IMR-90 (cell line): Measurements from ENCODE around the gene PTPRN2.

Source experiments
- CEBPB ChIP-seq: IDR thresholded peaks from 2 replicates; pipeline ENCODE4 v1.6.1; 2012; ENCODE audit warnings: low read depth, low read length, improper control_type of control experiment
- CHD1 ChIP-seq: IDR thresholded peaks from 2 replicates; pipeline ENCODE4 v1.6.1; 2012; ENCODE audit warnings: low read depth, low read length, improper control_type of control experiment
- CTCF ChIP-seq: conservative IDR thresholded peaks from 2 replicates; pipeline ENCODE4 v1.5.1; 2012; ENCODE audit warnings: mild to moderate bottlenecking, low read depth, low read length, improper control_type of control experiment
- ELK1 ChIP-seq: fragments of 150-350 bp; IDR thresholded peaks from 2 replicates; pipeline ENCODE4 v1.6.1; 2016; ENCODE audit warnings: low read depth, mild to moderate bottlenecking, low read length, moderate library complexity, borderline replicate concordance
- FOS ChIP-seq: fragments of 150-350 bp; IDR thresholded peaks from 2 replicates; pipeline ENCODE4 v1.6.1; 2016; ENCODE audit warnings: low read depth, low read length
- MAFK ChIP-seq: IDR thresholded peaks from 2 replicates; pipeline ENCODE4 v1.6.1; 2012; ENCODE audit warnings: low read depth, low read length, improper control_type of control experiment
- MAZ ChIP-seq: IDR thresholded peaks from 2 replicates; pipeline ENCODE4 v1.6.1; 2012; ENCODE audit warnings: low read depth, mild to moderate bottlenecking, low read length, improper control_type of control experiment, moderate library complexity, borderline replicate concordance
- MXI1 ChIP-seq: IDR thresholded peaks from 2 replicates; pipeline ENCODE4 v1.6.1; 2012; ENCODE audit warnings: low read depth, mild to moderate bottlenecking, low read length, moderate library complexity, borderline replicate concordance
- POLR2A ChIP-seq: IDR thresholded peaks from 2 replicates; pipeline ENCODE4 v1.6.1; 2012; ENCODE audit warnings: mild to moderate bottlenecking, low read depth, low read length
- RAD21 ChIP-seq: IDR thresholded peaks from 2 replicates; pipeline ENCODE4 v1.6.1; 2012; ENCODE audit warnings: low read length, improper control_type of control experiment
- RCOR1 ChIP-seq: IDR thresholded peaks from 2 replicates; pipeline ENCODE4 v1.6.1; 2012; ENCODE audit warnings: mild to moderate bottlenecking, low read length, improper control_type of control experiment; ENCODE audit not compliant: insufficient replicate concordance
- RFX5 ChIP-seq: IDR thresholded peaks from 2 replicates; pipeline ENCODE4 v1.8.0; 2012; ENCODE audit warnings: low read depth, mild to moderate bottlenecking, low read length, moderate library complexity
- SMC3 ChIP-seq: fragments of 150-350 bp; IDR thresholded peaks from 2 replicates; pipeline ENCODE4 v1.6.1; 2016; ENCODE audit warnings: low read depth, mild to moderate bottlenecking, antibody characterized with exemption, low read length, moderate library complexity
- USF2 ChIP-seq: fragments of 150-350 bp; IDR thresholded peaks from 2 replicates; pipeline ENCODE4 v1.6.1; 2017; ENCODE audit warnings: mild to moderate bottlenecking, antibody characterized with exemption, low read length, low read depth

DNA sequence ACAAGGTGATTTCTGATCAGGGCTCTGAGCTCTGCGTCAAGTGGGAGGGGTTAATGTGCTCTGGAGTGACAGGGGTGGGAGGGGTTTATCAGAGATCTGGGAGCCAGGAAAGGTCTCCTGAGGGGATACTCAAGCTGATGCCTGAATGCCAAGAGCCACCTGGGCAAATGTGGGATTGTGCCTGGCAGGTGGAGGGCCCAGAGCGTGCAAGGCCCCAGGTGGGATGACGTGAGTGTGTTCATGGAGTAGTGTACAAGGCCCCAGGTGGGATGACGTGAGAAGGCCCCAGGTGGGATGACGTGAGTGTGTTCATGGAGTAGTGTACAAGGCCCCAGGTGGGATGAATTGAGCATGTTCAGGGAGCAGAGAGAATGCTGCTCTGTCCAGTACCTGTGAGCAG lies 610.3 kb downstream of the PTPRN2 start:
- TF ChIP-seq SMC3: no peak
- TF ChIP-seq CTCF: no peak
- no peak for TF ChIP-seq CHD1
- TF ChIP-seq POLR2A: no peak
- no peak for TF ChIP-seq MAFK
- no peak for TF ChIP-seq RFX5
- TF ChIP-seq FOS: no peak
- TF ChIP-seq USF2: no peak
- TF ChIP-seq CEBPB: no peak
- no peak for TF ChIP-seq RAD21
- no peak for TF ChIP-seq ELK1
- TF ChIP-seq MXI1: no peak
- no peak for TF ChIP-seq RCOR1
- no peak for TF ChIP-seq MAZ
